Spinal cord (tissue), 10 donors: ENCODE data around the gene PDE4D. TPM values are rescaled to one million over a fixed set of nuclear protein-coding genes. Genes with fewer than 3 reads are reported as not detected.

Experiments
- DNase-seq, 6 donors: peaks; one replicate each; pipeline versions ENCODE4 v3.0.0 to v3.0.0-alpha.2; 2013 to 2015; ENCODE audit warnings: low spot score in 6 of 6, low read depth in 4 of 6
- H3K27ac ChIP-seq: one replicate; pipeline ENCODE4 v1.5.1; 2013; ENCODE audit warnings: low read depth, low read length, control low read depth
- H3K27me3 ChIP-seq: one replicate; pipeline ENCODE4 v1.6.1; 2013; ENCODE audit warnings: low read length; ENCODE audit not compliant: control insufficient read depth, insufficient read depth
- H3K36me3 ChIP-seq: one replicate; pipeline ENCODE4 v1.6.1; 2013; ENCODE audit warnings: low read length; ENCODE audit not compliant: control insufficient read depth, insufficient read depth
- H3K4me1 ChIP-seq: one replicate; pipeline ENCODE4 v1.6.1; 2013; ENCODE audit warnings: low read length; ENCODE audit not compliant: control insufficient read depth, insufficient read depth
- H3K4me3 ChIP-seq: one replicate; pipeline ENCODE4 v1.5.1; 2013; ENCODE audit warnings: low read depth, low read length, control low read depth
- H3K9me3 ChIP-seq: one replicate; pipeline ENCODE4 v1.6.1; 2013; ENCODE audit warnings: low read length; ENCODE audit not compliant: control insufficient read depth, insufficient read depth
- WGBS: methylation state at CpG from one replicate; pipeline ENCODE4 v1.1.5; 2013; ENCODE audit warnings: missing lambda C conversion rate; ENCODE audit not compliant: insufficient coverage; 5-methylcytosine and 5-hydroxymethylcytosine counted together
- polyA plus RNA-seq, 2 donors: library from polyadenylated mRNA; unstranded; fragments of 120-200 nt; gene quantifications; one replicate each; pipeline ENCODE4 v1.2.1, GENCODE V29; 2013; ENCODE audit not compliant: insufficient read length in 2 of 2
- total RNA-seq, 2 donors: library from RNA; depleted of rRNA in 1 of 2; stranded (reverse); fragments of 120-200 nt in 1 of 2; fragments of >200 nt in 1 of 2; gene quantifications; one replicate each; pipeline versions ENCODE4 v1.2.3 to v1.2.4, GENCODE V29; 2013 to 2014
- donor health status: healthy.

Gene PDE4D
- total and polyA plus RNA-seq, 4 donors, result 16.1 to 84.0 (median 37.0) TPM

DNA sequence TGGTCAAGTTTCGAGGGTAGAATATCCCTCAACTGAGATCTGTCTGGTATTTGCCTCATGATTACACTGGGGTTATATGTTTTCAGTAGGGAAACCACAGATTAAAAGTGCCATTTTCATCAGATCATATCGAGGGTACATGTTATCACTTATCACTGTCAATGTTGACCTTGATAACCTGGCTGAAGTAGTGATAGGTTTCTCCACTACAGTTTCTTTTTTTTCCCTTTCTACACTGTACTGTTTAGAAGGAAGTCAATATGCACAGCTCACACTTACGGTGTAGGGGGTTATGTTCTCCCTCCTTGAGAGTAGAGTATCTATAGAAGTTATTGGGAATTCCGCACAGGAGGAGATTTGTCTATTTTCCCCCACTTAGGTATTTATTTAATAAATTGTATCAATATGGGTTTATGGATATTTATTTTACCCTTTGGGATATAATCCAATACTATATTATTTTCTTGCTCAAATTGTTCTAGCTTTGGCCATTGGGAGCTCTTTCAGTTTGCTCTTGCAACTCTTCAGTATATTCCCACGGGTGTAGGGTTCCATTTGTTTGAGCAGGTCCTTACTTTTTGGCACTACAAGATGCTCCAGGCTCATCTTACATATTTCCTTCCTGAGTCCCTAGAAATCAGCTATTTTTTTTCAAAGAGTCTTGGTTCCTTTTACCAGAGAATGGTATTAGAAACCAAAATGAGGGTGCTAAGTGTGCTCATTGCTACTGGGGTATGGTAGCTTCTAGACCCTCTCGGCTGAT, 866.2 kb downstream of the PDE4D start:
- H3K4me1 ChIP-seq, result no peaks in the 10 kb centered on the region
- no peak overlapping the region for H3K27ac ChIP-seq
- H3K27me3 ChIP-seq, result no peaks in the 10 kb centered on the region
- WGBS, result 100% methylated on average over 1 of the region's 6 CpGs
- no peak for DNase-seq
- no peaks in the 10 kb centered on the region for H3K36me3 ChIP-seq
- no peak overlapping the region for H3K4me3 ChIP-seq
- peaks cover 6% of the 10 kb centered on the region for H3K9me3 ChIP-seq

DNA sequence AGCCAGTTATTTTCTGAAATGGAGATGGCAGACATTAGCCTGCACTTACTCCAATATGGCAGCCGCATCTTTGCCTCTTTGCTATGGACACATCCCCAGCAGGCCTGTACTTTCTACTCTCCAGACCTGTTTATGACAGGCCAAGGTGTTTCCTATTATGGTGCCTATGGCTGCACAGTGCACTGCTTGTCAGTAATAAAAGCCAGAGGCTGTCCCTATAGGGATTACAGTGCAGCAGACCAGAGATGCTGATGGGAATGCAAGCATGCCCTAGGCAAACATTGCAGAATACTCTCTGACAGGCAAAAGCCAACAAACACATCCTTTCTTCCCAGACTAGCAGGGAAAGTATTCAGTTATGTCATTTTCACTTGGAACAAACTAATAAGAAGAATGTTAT, 867.8 kb downstream of the PDE4D start:
- no peaks in the 10 kb centered on the region for H3K36me3 ChIP-seq
- peaks cover 6% of the 10 kb centered on the region for H3K9me3 ChIP-seq
- 78% methylated on average over 1 of the region's 1 CpG for WGBS
- H3K4me3 ChIP-seq, result no peak overlapping the region
- no peak overlapping the region for H3K27ac ChIP-seq
- H3K27me3 ChIP-seq, result no peaks in the 10 kb centered on the region
- no peaks in the 10 kb centered on the region for H3K4me1 ChIP-seq
- DNase-seq, result no peak

DNA sequence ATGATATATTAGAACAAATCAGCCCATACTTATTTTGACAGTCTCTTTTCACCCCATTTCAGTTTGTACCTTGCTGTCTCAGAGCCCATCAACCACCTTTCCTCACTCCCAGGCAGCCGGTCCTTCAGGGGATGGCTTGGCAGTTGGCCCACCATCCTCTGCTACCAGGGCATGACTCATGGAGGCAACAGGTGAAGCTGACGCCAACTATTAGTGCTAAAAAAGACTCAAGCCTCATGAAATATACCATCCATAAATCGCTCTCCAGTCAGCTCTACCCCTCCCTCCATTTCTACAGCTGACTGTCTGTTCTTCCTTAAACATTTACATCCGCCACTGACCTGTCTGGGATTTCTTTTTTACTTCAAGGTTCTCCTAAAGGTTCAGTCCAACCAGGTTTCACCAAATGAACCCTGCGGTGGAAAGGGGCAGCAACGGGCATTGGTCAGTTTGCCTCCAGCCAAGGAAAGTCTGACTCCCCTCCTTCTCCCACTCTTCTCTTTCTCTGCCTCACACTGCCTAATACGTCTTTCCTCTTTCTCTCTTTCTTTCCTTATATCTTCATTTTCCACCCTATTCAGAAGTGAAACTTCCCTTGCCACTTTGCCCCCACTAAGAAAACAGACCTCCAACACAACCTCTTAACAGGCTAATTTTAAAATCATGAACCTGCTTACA, 871.5 kb downstream of the PDE4D start:
- WGBS, result 83% methylated on average over 7 of the region's 7 CpGs
- H3K27ac ChIP-seq, result no peak overlapping the region
- no peaks in the 10 kb centered on the region for H3K9me3 ChIP-seq
- H3K4me1 ChIP-seq, result no peaks in the 10 kb centered on the region
- H3K36me3 ChIP-seq, result no peaks in the 10 kb centered on the region
- no peak overlapping the region for H3K4me3 ChIP-seq
- no peaks in the 10 kb centered on the region for H3K27me3 ChIP-seq
- DNase-seq, result no peak

DNA sequence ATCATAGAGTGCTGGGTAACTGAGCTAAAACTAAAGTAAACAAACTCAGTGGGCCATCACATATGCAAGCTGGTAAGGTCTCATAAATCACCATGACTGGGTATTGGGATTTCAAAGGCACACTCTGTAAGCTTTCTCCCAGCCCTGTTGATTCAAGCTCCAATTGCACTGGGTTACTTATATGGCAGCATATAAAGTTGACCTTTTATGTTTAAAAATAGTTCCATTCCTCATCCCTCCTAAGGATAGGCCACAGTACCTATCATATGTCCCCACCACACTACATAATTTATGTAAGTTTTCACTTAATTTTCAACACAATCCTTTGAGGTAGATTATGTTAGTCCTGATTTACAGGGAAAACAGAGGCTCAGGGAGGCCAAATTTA, 872.2 kb downstream of the PDE4D start:
- H3K27ac ChIP-seq, result no peak overlapping the region
- H3K4me3 ChIP-seq, result no peak overlapping the region
- H3K4me1 ChIP-seq, result no peaks in the 10 kb centered on the region
- H3K27me3 ChIP-seq, result no peaks in the 10 kb centered on the region
- H3K36me3 ChIP-seq, result no peaks in the 10 kb centered on the region
- no peaks in the 10 kb centered on the region for H3K9me3 ChIP-seq
- DNase-seq, result no peak

DNA sequence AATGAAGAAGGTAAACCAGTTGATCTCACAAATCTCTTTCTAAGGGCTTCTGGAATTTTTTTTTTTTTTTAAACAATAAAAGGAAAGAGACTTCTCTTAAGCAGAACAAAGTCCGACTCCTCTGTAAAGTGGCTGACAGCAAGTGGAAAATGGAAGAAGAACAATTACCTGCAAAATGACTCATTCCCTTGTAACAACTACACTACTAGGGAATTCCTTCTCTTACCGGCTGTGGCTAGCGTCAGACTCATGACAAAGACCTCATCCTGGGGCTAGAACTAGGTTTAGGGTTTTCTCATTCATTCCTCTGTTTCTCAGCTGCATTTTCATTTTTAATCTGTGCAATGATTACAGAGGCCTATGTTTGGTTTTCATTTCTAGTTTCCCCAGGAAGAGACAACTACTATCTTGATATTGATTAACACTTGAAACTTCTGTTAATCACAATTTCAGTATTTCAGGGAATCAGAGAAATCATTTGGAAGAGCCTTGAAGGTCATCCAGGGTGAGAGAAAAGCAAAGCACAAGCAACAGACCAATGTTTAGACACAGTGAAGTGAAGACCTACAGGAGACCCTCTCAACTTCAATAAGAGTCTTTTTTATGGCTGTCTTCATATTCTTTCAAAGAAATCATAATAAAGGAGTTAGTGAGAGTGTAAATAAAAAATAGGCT, 872.8 kb downstream of the PDE4D start:
- no CpG with 5 or more reads among the region's 3 CpGs for whole genome bisulfite sequencing
- Histone ChIP-seq H3K4me3 (no peak overlapping the region), H3K4me1 (no peaks in the 10 kb centered on the region), H3K36me3 (no peaks in the 10 kb centered on the region), H3K9me3 (no peaks in the 10 kb centered on the region), H3K27me3 (no peaks in the 10 kb centered on the region), H3K27ac (no peak overlapping the region)
- DNase-seq, result no peak

DNA sequence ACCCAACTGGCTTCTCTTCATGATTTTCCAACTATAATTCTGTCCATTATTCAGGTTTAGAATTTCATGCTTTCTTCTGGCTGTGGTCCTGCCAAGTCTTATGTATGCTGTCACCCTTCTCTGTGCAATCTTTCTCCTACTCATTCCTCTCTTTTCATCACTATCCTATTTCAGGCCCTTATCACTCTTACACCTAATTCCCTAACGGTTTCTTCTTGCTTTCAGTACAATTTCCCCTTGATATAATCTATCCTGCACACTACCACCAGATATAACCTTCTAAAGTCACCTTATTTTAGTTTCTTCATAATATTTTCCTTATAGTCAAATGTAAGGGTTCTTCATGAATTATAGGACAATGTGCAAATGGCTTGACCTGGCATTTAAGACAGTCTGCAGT, 874.4 kb downstream of the PDE4D start:
- Histone ChIP-seq H3K4me1 (no peaks in the 10 kb centered on the region), H3K36me3 (no peaks in the 10 kb centered on the region), H3K4me3 (no peak overlapping the region), H3K27me3 (no peaks in the 10 kb centered on the region), H3K9me3 (no peaks in the 10 kb centered on the region), H3K27ac (no peak overlapping the region)
- WGBS, result 78% methylated on average over 1 of the region's 1 CpG
- no peak for DNase-seq

DNA sequence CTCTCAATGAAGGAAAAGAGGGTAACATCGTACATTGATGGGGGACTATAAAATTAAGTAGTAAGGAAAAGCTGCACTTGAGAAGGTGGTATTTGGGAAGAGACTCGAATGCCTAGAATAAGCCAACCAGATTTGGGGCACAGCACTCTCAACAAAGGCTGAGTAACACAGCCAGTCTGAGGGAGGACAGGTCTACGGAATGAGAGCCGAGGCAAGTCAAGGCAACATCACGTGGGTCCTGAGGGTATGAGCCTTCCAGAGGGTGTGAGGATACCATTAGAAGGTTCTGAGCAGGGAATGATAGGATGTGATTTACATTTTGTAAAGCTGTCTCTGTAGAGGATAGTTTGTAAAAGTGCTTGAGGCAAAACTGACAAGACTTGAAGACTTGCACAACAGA, 876.6 kb downstream of the PDE4D start:
- DNase-seq, result no peak
- Histone ChIP-seq H3K9me3 (no peaks in the 10 kb centered on the region), H3K4me1 (no peaks in the 10 kb centered on the region), H3K4me3 (no peak overlapping the region), H3K27me3 (no peaks in the 10 kb centered on the region), H3K27ac (no peak overlapping the region), H3K36me3 (no peaks in the 10 kb centered on the region)
- WGBS, result 100% methylated on average over 4 of the region's 5 CpGs

DNA sequence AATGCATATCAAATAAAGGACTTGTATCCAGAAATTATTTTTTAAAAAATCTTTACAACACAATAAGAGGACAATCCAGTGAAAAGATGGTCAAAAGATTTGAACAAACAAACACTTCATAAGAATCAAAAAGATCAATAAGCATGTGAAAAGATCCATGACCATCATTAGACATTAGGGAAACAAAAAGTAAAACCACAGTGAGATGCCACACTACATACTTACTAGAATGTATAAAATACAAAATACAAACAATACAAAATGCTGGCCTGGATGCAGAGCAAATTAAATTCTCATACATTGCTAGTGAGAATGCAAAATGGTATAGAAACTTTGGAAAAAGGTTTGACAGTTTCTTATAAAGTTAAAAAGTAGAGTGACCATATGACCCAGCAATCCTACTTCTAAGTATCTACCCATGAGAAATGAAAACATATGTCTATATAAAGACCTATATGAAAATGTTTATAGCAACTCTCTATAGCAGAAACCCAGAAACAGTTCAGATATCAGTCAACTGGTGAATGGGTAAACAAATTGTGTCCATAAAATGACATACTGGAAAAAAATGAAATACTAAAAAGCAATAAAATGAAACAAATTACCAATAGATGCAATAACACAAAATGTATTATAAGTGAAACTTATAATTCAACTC, 884.6 kb downstream of the PDE4D start:
- no peak for DNase-seq
- no peaks in the 10 kb centered on the region for H3K36me3 ChIP-seq
- no peaks in the 10 kb centered on the region for H3K9me3 ChIP-seq
- H3K4me1 ChIP-seq, result no peaks in the 10 kb centered on the region
- H3K27ac ChIP-seq, result no peak overlapping the region
- H3K4me3 ChIP-seq, result no peak overlapping the region
- no peaks in the 10 kb centered on the region for H3K27me3 ChIP-seq

DNA sequence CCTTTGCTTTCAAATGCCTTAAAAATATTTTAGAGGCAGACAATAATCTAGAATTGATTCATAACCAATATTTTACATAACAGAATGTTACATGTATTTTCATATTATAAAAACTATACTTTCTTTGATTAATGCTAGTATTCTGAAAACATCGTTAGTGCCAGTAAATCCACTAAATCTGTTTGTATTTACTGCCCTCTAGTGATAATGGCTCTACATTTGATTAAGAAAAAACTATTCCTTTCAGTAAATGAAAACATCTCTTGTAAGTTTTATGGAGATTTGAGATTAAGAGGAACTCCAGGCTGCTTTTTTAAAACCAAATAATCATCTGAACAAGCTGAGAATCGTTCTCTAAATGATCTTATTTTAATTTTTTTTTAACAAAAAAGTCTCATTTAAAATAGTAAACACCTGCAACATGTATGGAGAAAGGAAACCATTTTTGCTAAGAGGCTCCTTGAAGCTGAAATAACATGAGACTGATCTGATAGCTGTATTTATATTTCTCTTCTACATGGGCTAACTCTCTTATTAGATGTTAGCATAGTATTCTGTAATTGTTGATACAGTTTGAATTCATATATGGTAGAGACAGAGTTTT, 886.0 kb downstream of the PDE4D start:
- Histone ChIP-seq H3K4me1 (no peaks in the 10 kb centered on the region), H3K9me3 (no peaks in the 10 kb centered on the region), H3K36me3 (no peaks in the 10 kb centered on the region), H3K27ac (no peak overlapping the region), H3K4me3 (no peak overlapping the region), H3K27me3 (no peaks in the 10 kb centered on the region)
- DNase-seq, result peak in 3 of 6 donors; percentile 36 to 77 (median 59)
- no CpG with 5 or more reads among the region's 2 CpGs for WGBS
